WTC11 (cell line): ENCODE results near the gene CAPNS1. TPM values are rescaled to one million over a fixed set of nuclear protein-coding genes. Genes with fewer than 3 reads are reported as not detected.

Experiments used
- ATAC-seq: fragments of 200-7000 bp; cut with Tn5 transposase; 2 replicates; pipeline ENCODE4 v1.10.0; 2021; ENCODE audit warnings: mild to moderate bottlenecking, moderate library complexity
- CTCF ChIA-PET: fragments of 300-600 bp; sonication (Branson Sonifier 250); formaldehyde crosslinking; loops from one replicate; lab custom pipeline; 2021; ENCODE audit warnings: antibody characterized with exemption; lab: Charles Lee
- POLR2A ChIA-PET: fragments of 350-600 bp; sonication (Branson Sonifier 250); formaldehyde crosslinking; loops from one replicate; lab custom pipeline; 2021; ENCODE audit warnings: antibody characterized with exemption; lab: Charles Lee
- DNase-seq: peaks from one replicate; pipeline ENCODE4 v3.0.0; 2021; ENCODE audit warnings: low spot score
- H3K27ac Mint-ChIP-seq: 2 replicates; pipeline ENCODE4 v1.8.0; 2021; ENCODE audit warnings: mixed read lengths
- H3K27me3 Mint-ChIP-seq: 2 replicates; pipeline ENCODE4 v1.8.0; 2021; ENCODE audit warnings: low read depth, mild to moderate bottlenecking, moderate library complexity, mixed read lengths
- H3K36me3 Mint-ChIP-seq: 2 replicates; pipeline ENCODE4 v1.8.0; 2021; ENCODE audit warnings: mixed read lengths
- H3K4me1 Mint-ChIP-seq: 2 replicates; pipeline ENCODE4 v1.8.0; 2022; ENCODE audit warnings: mixed read lengths
- H3K4me3 Mint-ChIP-seq: 2 replicates; pipeline ENCODE4 v1.8.0; 2021; ENCODE audit warnings: mild to moderate bottlenecking, moderate library complexity, mixed read lengths
- H3K9me3 Mint-ChIP-seq: 2 replicates; pipeline ENCODE4 v1.8.0; 2021; ENCODE audit warnings: mixed read lengths
- ATF1 ChIP-seq: sonication (generic); formaldehyde crosslinking; IDR thresholded peaks from 2 replicates; pipeline ENCODE4 v1.8.1; 2023; ENCODE audit warnings: mild to moderate bottlenecking, moderate library complexity, missing genetic modification reagents
- CBFB ChIP-seq: sonication (generic); formaldehyde crosslinking; IDR thresholded peaks from 2 replicates; pipeline ENCODE4 v1.8.1; 2022; ENCODE audit warnings: mild to moderate bottlenecking, low read depth, missing genetic modification reagents
- CREB1 ChIP-seq: sonication (generic); formaldehyde crosslinking; IDR thresholded peaks from 2 replicates; pipeline ENCODE4 v1.8.0; 2023; ENCODE audit warnings: mild to moderate bottlenecking, missing genetic modification reagents
- ESRRA ChIP-seq: sonication (generic); formaldehyde crosslinking; IDR thresholded peaks from 2 replicates; pipeline ENCODE4 v1.8.1; 2022; ENCODE audit warnings: mild to moderate bottlenecking, missing genetic modification reagents, borderline replicate concordance
- FOXK1 ChIP-seq: sonication (generic); formaldehyde crosslinking; IDR thresholded peaks from 2 replicates; pipeline ENCODE4 v1.8.0; 2022; ENCODE audit warnings: mild to moderate bottlenecking, moderate library complexity, missing genetic modification reagents
- GABPB1 ChIP-seq: sonication (generic); formaldehyde crosslinking; IDR thresholded peaks from 2 replicates; pipeline ENCODE4 v1.8.1; 2023; ENCODE audit warnings: mild to moderate bottlenecking, missing genetic modification reagents
- NFATC4 ChIP-seq: fragments of 250-450 bp; sonication (Bioruptor Pico); IDR thresholded peaks from 2 replicates; pipeline ENCODE4 v1.9.0; 2021; ENCODE audit warnings: mild to moderate bottlenecking
- PRRX2 ChIP-seq: fragments of 250-450 bp; sonication (Bioruptor Pico); IDR thresholded peaks from 2 replicates; pipeline ENCODE4 v1.8.0; 2021; ENCODE audit warnings: mild to moderate bottlenecking
- SMAD4 ChIP-seq: sonication (generic); formaldehyde crosslinking; IDR thresholded peaks from 2 replicates; pipeline ENCODE4 v1.8.0; 2022; ENCODE audit warnings: mild to moderate bottlenecking, missing genetic modification reagents
- SP1 ChIP-seq: sonication (generic); formaldehyde crosslinking; conservative IDR thresholded peaks from 2 replicates; pipeline ENCODE4 v1.8.1; 2022; ENCODE audit warnings: missing genetic modification reagents
- TEAD4 ChIP-seq: sonication (generic); formaldehyde crosslinking; IDR thresholded peaks from 2 replicates; pipeline ENCODE4 v1.8.0; 2022; ENCODE audit warnings: mild to moderate bottlenecking, missing genetic modification reagents
- TP53 ChIP-seq: sonication (generic); formaldehyde crosslinking; IDR thresholded peaks from 2 replicates; pipeline ENCODE4 v1.8.1; 2023; ENCODE audit warnings: mild to moderate bottlenecking, missing genetic modification reagents
- ZNF396 ChIP-seq: fragments of 250-450 bp; sonication (Bioruptor Pico); IDR thresholded peaks from 2 replicates; pipeline ENCODE4 v1.8.0; 2021; ENCODE audit warnings: mild to moderate bottlenecking, moderate library complexity, borderline replicate concordance
- ZNF416 ChIP-seq: fragments of 250-450 bp; sonication (Bioruptor Pico); IDR thresholded peaks from 2 replicates; pipeline ENCODE4 v1.9.0; 2021; ENCODE audit warnings: mild to moderate bottlenecking, inconsistent platforms
- total RNA-seq: library from RNA; stranded (reverse); gene quantifications from 3 replicates; pipeline ENCODE4 v1.2.3, GENCODE V29; 2021
- TF ChIP-seq, protein P1 (sequence below): sonication (generic); formaldehyde crosslinking; IDR thresholded peaks from 2 replicates; pipeline ENCODE4 v1.8.1; 2023; ENCODE audit warnings: mild to moderate bottlenecking, missing genetic modification reagents
- TF ChIP-seq, protein P2 (sequence below): sonication (generic); formaldehyde crosslinking; IDR thresholded peaks from 2 replicates; pipeline ENCODE4 v1.8.1; 2022; ENCODE audit warnings: low read depth, missing genetic modification reagents, borderline replicate concordance
- TF ChIP-seq, protein P3 (sequence below): sonication (generic); formaldehyde crosslinking; IDR thresholded peaks from 2 replicates; pipeline ENCODE4 v1.8.0; 2023; ENCODE audit warnings: missing genetic modification reagents, mild to moderate bottlenecking, borderline replicate concordance
- TF ChIP-seq, protein P4 (sequence below): sonication (generic); formaldehyde crosslinking; IDR thresholded peaks from 2 replicates; pipeline ENCODE4 v1.8.1; 2022; ENCODE audit warnings: missing genetic modification reagents, borderline replicate concordance
- TF ChIP-seq, protein P5 (sequence below): fragments of 250-450 bp; sonication (Bioruptor Pico); IDR thresholded peaks from 2 replicates; pipeline ENCODE4 v1.9.0; 2021; ENCODE audit warnings: mild to moderate bottlenecking
- TF ChIP-seq, protein P6 (sequence below): fragments of 250-450 bp; sonication (Bioruptor Pico); IDR thresholded peaks from 2 replicates; pipeline ENCODE4 v2.1.2; 2022; ENCODE audit warnings: mild to moderate bottlenecking, moderate library complexity

CAPNS1 gene
- total RNA-seq, 1 experiment from 2014 or later: 358 TPM

DNA sequence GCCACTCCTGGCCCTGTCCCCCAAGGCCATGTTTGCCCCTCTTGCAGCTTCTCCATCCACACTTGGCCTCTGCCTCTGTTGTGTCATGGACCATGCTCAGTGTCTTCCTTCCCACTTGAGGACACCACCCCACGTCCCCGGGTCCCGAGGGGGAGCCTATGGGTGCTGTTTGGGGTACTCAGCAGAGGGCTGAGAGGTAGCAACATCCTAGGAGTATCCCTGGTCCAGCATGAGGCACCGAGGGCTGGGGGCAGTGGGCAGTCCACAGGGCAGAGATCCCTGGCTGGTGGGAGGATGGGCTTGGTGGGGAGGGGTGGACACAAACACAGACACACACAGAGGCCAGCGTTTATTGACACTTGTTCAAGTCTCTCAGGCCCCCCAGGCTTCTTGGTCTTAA, 10.7 kb downstream of the CAPNS1 start:
- ATAC-seq (no peak), DNase-seq (no peak)
- Mint-ChIP-seq H3K9me3 (no peaks in the 10 kb centered on the region), H3K4me3 (no peak overlapping the region), H3K27me3 (no peaks in the 10 kb centered on the region; the same call in 1 of the 2 replicates), H3K36me3 (peaks cover 45% of the 10 kb centered on the region), H3K4me1 (peaks cover 9% of the 10 kb centered on the region), H3K27ac (no peak overlapping the region)
- POLR2A ChIA-PET: interaction anchor here (0.6 to 1.4 kb wide), 2 partner anchors 11 to 20 kb away, joined by 4 to 6 read pairs; partner anchors contain the start of gene CAPNS1
- no peak for TF ChIP-seq TEAD4
- TF ChIP-seq SMAD4 (CRISPR knock-in tag): no peak
- TF ChIP-seq, protein P1, sequence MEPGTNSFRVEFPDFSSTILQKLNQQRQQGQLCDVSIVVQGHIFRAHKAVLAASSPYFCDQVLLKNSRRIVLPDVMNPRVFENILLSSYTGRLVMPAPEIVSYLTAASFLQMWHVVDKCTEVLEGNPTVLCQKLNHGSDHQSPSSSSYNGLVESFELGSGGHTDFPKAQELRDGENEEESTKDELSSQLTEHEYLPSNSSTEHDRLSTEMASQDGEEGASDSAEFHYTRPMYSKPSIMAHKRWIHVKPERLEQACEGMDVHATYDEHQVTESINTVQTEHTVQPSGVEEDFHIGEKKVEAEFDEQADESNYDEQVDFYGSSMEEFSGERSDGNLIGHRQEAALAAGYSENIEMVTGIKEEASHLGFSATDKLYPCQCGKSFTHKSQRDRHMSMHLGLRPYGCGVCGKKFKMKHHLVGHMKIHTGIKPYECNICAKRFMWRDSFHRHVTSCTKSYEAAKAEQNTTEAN (CRISPR knock-in tag): no peak
- no peak for TF ChIP-seq SP1 (CRISPR knock-in tag)
- no peak for TF ChIP-seq FOXK1 (CRISPR knock-in tag)
- TF ChIP-seq TP53: no peak
- no peak for TF ChIP-seq CREB1
- no peak for TF ChIP-seq ZNF416
- no peak for TF ChIP-seq GABPB1 (CRISPR knock-in tag)
- TF ChIP-seq, protein P2, sequence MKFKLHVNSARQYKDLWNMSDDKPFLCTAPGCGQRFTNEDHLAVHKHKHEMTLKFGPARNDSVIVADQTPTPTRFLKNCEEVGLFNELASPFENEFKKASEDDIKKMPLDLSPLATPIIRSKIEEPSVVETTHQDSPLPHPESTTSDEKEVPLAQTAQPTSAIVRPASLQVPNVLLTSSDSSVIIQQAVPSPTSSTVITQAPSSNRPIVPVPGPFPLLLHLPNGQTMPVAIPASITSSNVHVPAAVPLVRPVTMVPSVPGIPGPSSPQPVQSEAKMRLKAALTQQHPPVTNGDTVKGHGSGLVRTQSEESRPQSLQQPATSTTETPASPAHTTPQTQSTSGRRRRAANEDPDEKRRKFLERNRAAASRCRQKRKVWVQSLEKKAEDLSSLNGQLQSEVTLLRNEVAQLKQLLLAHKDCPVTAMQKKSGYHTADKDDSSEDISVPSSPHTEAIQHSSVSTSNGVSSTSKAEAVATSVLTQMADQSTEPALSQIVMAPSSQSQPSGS: no peak
- TF ChIP-seq NFATC4: no peak
- TF ChIP-seq ATF1 (CRISPR knock-in tag): no peak
- TF ChIP-seq CBFB (CRISPR knock-in tag): no peak
- TF ChIP-seq, protein P3, sequence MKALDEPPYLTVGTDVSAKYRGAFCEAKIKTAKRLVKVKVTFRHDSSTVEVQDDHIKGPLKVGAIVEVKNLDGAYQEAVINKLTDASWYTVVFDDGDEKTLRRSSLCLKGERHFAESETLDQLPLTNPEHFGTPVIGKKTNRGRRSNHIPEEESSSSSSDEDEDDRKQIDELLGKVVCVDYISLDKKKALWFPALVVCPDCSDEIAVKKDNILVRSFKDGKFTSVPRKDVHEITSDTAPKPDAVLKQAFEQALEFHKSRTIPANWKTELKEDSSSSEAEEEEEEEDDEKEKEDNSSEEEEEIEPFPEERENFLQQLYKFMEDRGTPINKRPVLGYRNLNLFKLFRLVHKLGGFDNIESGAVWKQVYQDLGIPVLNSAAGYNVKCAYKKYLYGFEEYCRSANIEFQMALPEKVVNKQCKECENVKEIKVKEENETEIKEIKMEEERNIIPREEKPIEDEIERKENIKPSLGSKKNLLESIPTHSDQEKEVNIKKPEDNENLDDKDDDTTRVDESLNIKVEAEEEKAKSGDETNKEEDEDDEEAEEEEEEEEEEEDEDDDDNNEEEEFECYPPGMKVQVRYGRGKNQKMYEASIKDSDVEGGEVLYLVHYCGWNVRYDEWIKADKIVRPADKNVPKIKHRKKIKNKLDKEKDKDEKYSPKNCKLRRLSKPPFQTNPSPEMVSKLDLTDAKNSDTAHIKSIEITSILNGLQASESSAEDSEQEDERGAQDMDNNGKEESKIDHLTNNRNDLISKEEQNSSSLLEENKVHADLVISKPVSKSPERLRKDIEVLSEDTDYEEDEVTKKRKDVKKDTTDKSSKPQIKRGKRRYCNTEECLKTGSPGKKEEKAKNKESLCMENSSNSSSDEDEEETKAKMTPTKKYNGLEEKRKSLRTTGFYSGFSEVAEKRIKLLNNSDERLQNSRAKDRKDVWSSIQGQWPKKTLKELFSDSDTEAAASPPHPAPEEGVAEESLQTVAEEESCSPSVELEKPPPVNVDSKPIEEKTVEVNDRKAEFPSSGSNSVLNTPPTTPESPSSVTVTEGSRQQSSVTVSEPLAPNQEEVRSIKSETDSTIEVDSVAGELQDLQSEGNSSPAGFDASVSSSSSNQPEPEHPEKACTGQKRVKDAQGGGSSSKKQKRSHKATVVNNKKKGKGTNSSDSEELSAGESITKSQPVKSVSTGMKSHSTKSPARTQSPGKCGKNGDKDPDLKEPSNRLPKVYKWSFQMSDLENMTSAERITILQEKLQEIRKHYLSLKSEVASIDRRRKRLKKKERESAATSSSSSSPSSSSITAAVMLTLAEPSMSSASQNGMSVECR (CRISPR knock-in tag): no peak
- TF ChIP-seq, protein P4, sequence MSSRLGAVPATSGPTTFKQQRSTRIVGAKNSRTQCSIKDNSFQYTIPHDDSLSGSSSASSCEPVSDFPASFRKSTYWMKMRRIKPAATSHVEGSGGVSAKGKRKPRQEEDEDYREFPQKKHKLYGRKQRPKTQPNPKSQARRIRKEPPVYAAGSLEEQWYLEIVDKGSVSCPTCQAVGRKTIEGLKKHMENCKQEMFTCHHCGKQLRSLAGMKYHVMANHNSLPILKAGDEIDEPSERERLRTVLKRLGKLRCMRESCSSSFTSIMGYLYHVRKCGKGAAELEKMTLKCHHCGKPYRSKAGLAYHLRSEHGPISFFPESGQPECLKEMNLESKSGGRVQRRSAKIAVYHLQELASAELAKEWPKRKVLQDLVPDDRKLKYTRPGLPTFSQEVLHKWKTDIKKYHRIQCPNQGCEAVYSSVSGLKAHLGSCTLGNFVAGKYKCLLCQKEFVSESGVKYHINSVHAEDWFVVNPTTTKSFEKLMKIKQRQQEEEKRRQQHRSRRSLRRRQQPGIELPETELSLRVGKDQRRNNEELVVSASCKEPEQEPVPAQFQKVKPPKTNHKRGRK: no peak
- TF ChIP-seq ESRRA: no peak
- TF ChIP-seq, protein P5, sequence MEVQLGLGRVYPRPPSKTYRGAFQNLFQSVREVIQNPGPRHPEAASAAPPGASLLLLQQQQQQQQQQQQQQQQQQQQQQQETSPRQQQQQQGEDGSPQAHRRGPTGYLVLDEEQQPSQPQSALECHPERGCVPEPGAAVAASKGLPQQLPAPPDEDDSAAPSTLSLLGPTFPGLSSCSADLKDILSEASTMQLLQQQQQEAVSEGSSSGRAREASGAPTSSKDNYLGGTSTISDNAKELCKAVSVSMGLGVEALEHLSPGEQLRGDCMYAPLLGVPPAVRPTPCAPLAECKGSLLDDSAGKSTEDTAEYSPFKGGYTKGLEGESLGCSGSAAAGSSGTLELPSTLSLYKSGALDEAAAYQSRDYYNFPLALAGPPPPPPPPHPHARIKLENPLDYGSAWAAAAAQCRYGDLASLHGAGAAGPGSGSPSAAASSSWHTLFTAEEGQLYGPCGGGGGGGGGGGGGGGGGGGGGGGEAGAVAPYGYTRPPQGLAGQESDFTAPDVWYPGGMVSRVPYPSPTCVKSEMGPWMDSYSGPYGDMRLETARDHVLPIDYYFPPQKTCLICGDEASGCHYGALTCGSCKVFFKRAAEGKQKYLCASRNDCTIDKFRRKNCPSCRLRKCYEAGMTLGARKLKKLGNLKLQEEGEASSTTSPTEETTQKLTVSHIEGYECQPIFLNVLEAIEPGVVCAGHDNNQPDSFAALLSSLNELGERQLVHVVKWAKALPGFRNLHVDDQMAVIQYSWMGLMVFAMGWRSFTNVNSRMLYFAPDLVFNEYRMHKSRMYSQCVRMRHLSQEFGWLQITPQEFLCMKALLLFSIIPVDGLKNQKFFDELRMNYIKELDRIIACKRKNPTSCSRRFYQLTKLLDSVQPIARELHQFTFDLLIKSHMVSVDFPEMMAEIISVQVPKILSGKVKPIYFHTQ (CRISPR knock-in tag): no peak
- TF ChIP-seq PRRX2: no peak
- TF ChIP-seq ZNF396 (CRISPR knock-in tag): no peak
- TF ChIP-seq, protein P6, sequence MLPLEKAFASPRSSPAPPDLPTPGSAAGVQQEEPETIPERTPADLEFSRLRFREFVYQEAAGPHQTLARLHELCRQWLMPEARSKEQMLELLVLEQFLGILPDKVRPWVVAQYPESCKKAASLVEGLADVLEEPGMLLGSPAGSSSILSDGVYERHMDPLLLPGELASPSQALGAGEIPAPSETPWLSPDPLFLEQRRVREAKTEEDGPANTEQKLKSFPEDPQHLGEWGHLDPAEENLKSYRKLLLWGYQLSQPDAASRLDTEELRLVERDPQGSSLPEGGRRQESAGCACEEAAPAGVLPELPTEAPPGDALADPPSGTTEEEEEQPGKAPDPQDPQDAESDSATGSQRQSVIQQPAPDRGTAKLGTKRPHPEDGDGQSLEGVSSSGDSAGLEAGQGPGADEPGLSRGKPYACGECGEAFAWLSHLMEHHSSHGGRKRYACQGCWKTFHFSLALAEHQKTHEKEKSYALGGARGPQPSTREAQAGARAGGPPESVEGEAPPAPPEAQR: no peak
- CTCF ChIA-PET: interaction anchor here (1.1 to 2.6 kb wide), 2 partner anchors 19 to 23 kb away, joined by 4 to 11 read pairs; no protein-coding TSS in a partner anchor
